HFF-Myc (cell line): ENCODE results near the gene CIROP.

ENCODE experiments used
- DNase-seq: peaks from one replicate; pipeline ENCODE4 v3.0.0-alpha.2; 2011; ENCODE audit warnings: low read depth; ENCODE audit errors: extremely low read depth
- H3K4me3 ChIP-seq: replicated peaks from 2 replicates; pipeline ENCODE4 v1.5.1; 2011; ENCODE audit warnings: low read depth, mild to moderate bottlenecking, control low read depth, low read length
- CTCF ChIP-seq: IDR thresholded peaks from 2 replicates; pipeline ENCODE4 v1.5.1; 2012; ENCODE audit warnings: mild to moderate bottlenecking, low read depth, low read length, control low read depth; ENCODE audit errors: missing control alignments

CIROP gene

GRCh38 chr14:23102801-23103200, 2.0 kb downstream of the CIROP start:
- DNase-seq, result no peak
- no peak for TF ChIP-seq CTCF
- H3K4me3 ChIP-seq, result no peak overlapping the region

GRCh38 chr14:23101986-23102625, 2.7 kb downstream of the CIROP start:
- no peak for TF ChIP-seq CTCF
- no peak for DNase-seq
- no peak overlapping the region for H3K4me3 ChIP-seq

- no peak for DNase-seq
- TF ChIP-seq CTCF, result no peak
These were observed 3.4 kb downstream of the CIROP start for GRCh38 chr14:23101213-23101970.

GRCh38 chr14:23099212-23099861, 5.5 kb downstream of the CIROP start:
- no peak overlapping the region for H3K4me3 ChIP-seq
- no peak for DNase-seq
- TF ChIP-seq CTCF, result no peak

More at GRCh38 chr14:23101213-23101970, 3.4 kb downstream of the CIROP start:
- no peak overlapping the region for H3K4me3 ChIP-seq

- no peak for DNase-seq
- no peak for TF ChIP-seq CTCF
- no peak overlapping the region for H3K4me3 ChIP-seq
These were observed 7.0 kb downstream of the CIROP start for GRCh38 chr14:23097786-23098185.

- TF ChIP-seq CTCF, result no peak
- peak; percentile 98 for DNase-seq
- H3K4me3 ChIP-seq, result peak within 1 kb of the TSS; percentile 94
These were observed 9.3 kb downstream of the CIROP start, which contains the start of gene C14orf119 for GRCh38 chr14:23095196-23096108. TSS of gene C14orf119 (plus strand) at chr14:23095505. CDS start at chr14:23097659, 2,154 bp downstream.
